ENCODE measurements around the gene TRAPPC3. TPM values are rescaled to one million over a fixed set of nuclear protein-coding genes. Genes with fewer than 3 reads are reported as not detected.
A peak's percentile ranks its signal among the peaks of the same experiment; 100 is the strongest.

The TRAPPC3 gene
- total and polyA plus RNA-seq, 9 of the 15 experiments (the other 6 are each of a cell fraction or from before 2014, with no cell fraction given): 20.6 to 141 (median 112) TPM

- ATAC-seq: no peak
- Histone ChIP-seq H3K79me2 (ENCODE audit: control insufficient read depth, insufficient read depth, low read length) (no peaks in the 10 kb centered on the region), H3K9ac (ENCODE audit: insufficient read depth in 1 of 2, low read depth in 2 of 2, low read length in 2 of 2) (peak overlapping the region in 1 of 2 experiments; percentile 33; a peak in 1 of 4 replicates), H3K27me3 (ENCODE audit: control insufficient read depth in 2 of 2, insufficient read depth in 2 of 2, low read length in 2 of 2) (no peaks in the 10 kb centered on the region), H3K4me2 (ENCODE audit: insufficient read depth, low read length) (no peak overlapping the region), H2AFZ (ENCODE audit: low read depth, low read length) (no peak overlapping the region), H3K36me3 (ENCODE audit: control insufficient read depth, insufficient read depth, low read length) (no peaks in the 10 kb centered on the region), H3K9me3 (replicated peaks; ENCODE audit: control insufficient read depth, insufficient read depth, low read depth, low read length) (no peaks in the 10 kb centered on the region), H3K4me3 (no peak overlapping the region), H4K20me1 (replicated peaks; ENCODE audit: control insufficient read depth, insufficient read depth, low read length) (no peaks in the 10 kb centered on the region), H3K4me1 (replicated peaks in 1 of 2; ENCODE audit: control insufficient read depth in 2 of 2, insufficient read depth in 2 of 2, low read length in 2 of 2) (peaks cover 0 to 18% of the 10 kb centered on the region in 2 experiments; a peak in 2 of 5 replicates), H3K9me1 (ENCODE audit: control insufficient read depth, insufficient read depth, low read length) (no peaks in the 10 kb centered on the region), H3K27ac (ENCODE audit: extremely low read depth, low read depth, low read length) (no peak overlapping the region)
- no peak for FAIRE-seq
- intact Hi-C loops (cut with micrococcal nuclease) (no loop called here), in situ Hi-C loops (cut with MboI) (no loop called here)
- no TSS peak for BruUV-seq (replicated peaks)
- ChIA-PET CTCF (ENCODE audit: low intra/inter-chr PET ratio) (no interaction called here), POLR2A (interaction anchor here (0.5 to 1.3 kb wide), 7 partner anchors 11 to 290 kb away, joined by 3 to 4 read pairs (median 3); no protein-coding TSS in a partner anchor)
- no peak for DNase-seq (ENCODE audit: extremely low read depth in 1 of 4, low spot score in 3 of 4)
- WGBS (ENCODE audit: insufficient coverage, low coverage, missing lambda C conversion rate): 54% methylated on average over 9 of the region's 9 CpGs
- no peak for TF ChIP-seq CBFA2T2 (conservative IDR thresholded peaks at IDR 0.05)
- TF ChIP-seq ZNF316 (IDR thresholded peaks at IDR 0.05): no peak
- TF ChIP-seq TAL1 (IDR thresholded peaks at IDR 0.05): no peak
- TF ChIP-seq PHTF2 (CRISPR knock-in tag; IDR thresholded peaks at IDR 0.05): no peak
These were observed 41.9 kb downstream of the TRAPPC3 start for GRCh38 chr1:36107394-36107793.

- WGBS (ENCODE audit: insufficient coverage, low coverage, missing lambda C conversion rate): 24% methylated on average over 5 of the region's 5 CpGs
- peaks cover 0 to 18% of the 10 kb centered on the region in 2 experiments; a peak in 2 of 5 replicates for H3K4me1 ChIP-seq (replicated peaks in 1 of 2; ENCODE audit: control insufficient read depth in 2 of 2, insufficient read depth in 2 of 2, low read length in 2 of 2)
- no peaks in the 10 kb centered on the region for H3K27me3 ChIP-seq (ENCODE audit: control insufficient read depth in 2 of 2, insufficient read depth in 2 of 2, low read length in 2 of 2)
- H3K9me3 ChIP-seq (replicated peaks; ENCODE audit: control insufficient read depth, insufficient read depth, low read depth, low read length): no peaks in the 10 kb centered on the region
- in situ Hi-C loops (cut with MboI): no loop called here
- H3K4me2 ChIP-seq (ENCODE audit: insufficient read depth, low read length): no peak overlapping the region
- peak; percentile 20; the same call in 1 of the 3 replicates for ATAC-seq
- intact Hi-C loops (cut with micrococcal nuclease): no loop called here
- no peak for FAIRE-seq
- no peaks in the 10 kb centered on the region for H3K79me2 ChIP-seq (ENCODE audit: control insufficient read depth, insufficient read depth, low read length)
- H4K20me1 ChIP-seq (replicated peaks; ENCODE audit: control insufficient read depth, insufficient read depth, low read length): no peaks in the 10 kb centered on the region
- BruUV-seq (replicated peaks): no TSS peak
- H3K9ac ChIP-seq (ENCODE audit: insufficient read depth in 1 of 2, low read depth in 2 of 2, low read length in 2 of 2): peak overlapping the region in 1 of 2 experiments; percentile 58; a peak in 1 of 4 replicates
- ChIA-PET POLR2A (interaction anchor here (1.0 to 1.4 kb wide), 3 partner anchors 12 to 43 kb away, joined by 3 to 8 read pairs (median 4); partner anchors contain the start of gene TRAPPC3), CTCF (ENCODE audit: low intra/inter-chr PET ratio) (no interaction called here)
- no peak overlapping the region for H3K4me3 ChIP-seq
- H3K36me3 ChIP-seq (ENCODE audit: control insufficient read depth, insufficient read depth, low read length): no peaks in the 10 kb centered on the region
- no peaks in the 10 kb centered on the region for H3K9me1 ChIP-seq (ENCODE audit: control insufficient read depth, insufficient read depth, low read length)
- no peak overlapping the region for H3K27ac ChIP-seq (ENCODE audit: extremely low read depth, low read depth, low read length)
- no peak for TF ChIP-seq ZBED1 (IDR thresholded peaks at IDR 0.05)
- TF ChIP-seq ZNF384 (IDR thresholded peaks at IDR 0.05; ENCODE audit: low read depth, low read length): no peak
- no peak for TF ChIP-seq JUNB (CRISPR knock-in tag; conservative IDR thresholded peaks at IDR 0.05)
- TF ChIP-seq SMAD4 (CRISPR knock-in tag; conservative IDR thresholded peaks at IDR 0.05): no peak
- no peak overlapping the region for H2AFZ ChIP-seq (ENCODE audit: low read depth, low read length)
- DNase-seq (ENCODE audit: extremely low read depth in 1 of 4, low spot score in 3 of 4): no peak
These were observed 43.0 kb downstream of the TRAPPC3 start for GRCh38 chr1:36106269-36106668.

Measured in K562 (cell line).